GM18867 (cell line): ENCODE measurements around the gene TEDC1.

Source experiments
- ATAC-seq: cut with Tn5 transposase; IDR thresholded peaks from one replicate; pipeline ENCODE4 v1.9.1; 2021; ENCODE audit warnings: mild to moderate bottlenecking, moderate library complexity; ENCODE audit not compliant: unreplicated experiment

The TEDC1 gene

GRCh38 chr14:105490572-105491365 lies at the start of gene TEDC1:
TSS of gene TEDC1 (plus strand) at chr14:105491246. CDS start at chr14:105491376, 130 bp downstream.
- peak; percentile 65 for ATAC-seq

GRCh38 chr14:105442125-105442524 lies 48.9 kb upstream of the TEDC1 start:
- no peak for ATAC-seq

GRCh38 chr14:105442834-105443233 lies 48.2 kb upstream of the TEDC1 start:
- no peak for ATAC-seq

GRCh38 chr14:105444859-105445258 lies 46.2 kb upstream of the TEDC1 start:
- ATAC-seq: no peak

- no peak for ATAC-seq
Measured at GRCh38 chr14:105445290-105445689, 45.8 kb upstream of the TEDC1 start.

GRCh38 chr14:105445901-105446845 lies 44.9 kb upstream of the TEDC1 start:
- no peak for ATAC-seq

- no peak for ATAC-seq
Measured at GRCh38 chr14:105446971-105447370, 44.1 kb upstream of the TEDC1 start.

GRCh38 chr14:105447651-105448640 lies 43.1 kb upstream of the TEDC1 start:
- ATAC-seq: peak; percentile 11

GRCh38 chr14:105448706-105449111 lies 42.3 kb upstream of the TEDC1 start:
- ATAC-seq: peak; percentile 43

GRCh38 chr14:105449276-105450122 lies 41.5 kb upstream of the TEDC1 start:
- ATAC-seq: no peak

- no peak for ATAC-seq
Measured at GRCh38 chr14:105450123-105450505, 40.9 kb upstream of the TEDC1 start.

- ATAC-seq: no peak
Measured at GRCh38 chr14:105450864-105451720, 40.0 kb upstream of the TEDC1 start.

- no peak for ATAC-seq
Measured at GRCh38 chr14:105452963-105453362, 38.1 kb upstream of the TEDC1 start.

GRCh38 chr14:105453847-105454246 lies 37.2 kb upstream of the TEDC1 start:
- ATAC-seq: no peak

GRCh38 chr14:105455086-105455640 lies 35.9 kb upstream of the TEDC1 start:
- no peak for ATAC-seq

GRCh38 chr14:105455766-105456660 lies 35.0 kb upstream of the TEDC1 start:
- ATAC-seq: no peak
